BLaER1 (cell line): Measurements from ENCODE around the gene HDGF.

Experiments
- H3K27ac ChIP-seq: shearing (Covaris generic); formaldehyde crosslinking; 2 replicates; pipeline ENCODE4 v1.8.1; 2022
- H3K27me3 ChIP-seq: shearing (Covaris generic); formaldehyde crosslinking; 2 replicates; pipeline ENCODE4 v1.8.1; 2022
- H3K36me3 ChIP-seq: shearing (Covaris generic); formaldehyde crosslinking; 2 replicates; pipeline ENCODE4 v1.8.1; 2022
- H3K4me1 ChIP-seq: shearing (Covaris generic); formaldehyde crosslinking; 2 replicates; pipeline ENCODE4 v1.8.1; 2022
- H3K4me2 ChIP-seq: shearing (Covaris generic); formaldehyde crosslinking; 2 replicates; pipeline ENCODE4 v1.8.1; 2022
- H3K4me3 ChIP-seq: shearing (Covaris generic); formaldehyde crosslinking; 2 replicates; pipeline ENCODE4 v1.8.1; 2022
- H3K9ac ChIP-seq: shearing (Covaris generic); formaldehyde crosslinking; 2 replicates; pipeline ENCODE4 v1.8.1; 2022
- H3K9me3 ChIP-seq: shearing (Covaris generic); formaldehyde crosslinking; 2 replicates; pipeline ENCODE4 v1.8.1; 2022
- H4K20me1 ChIP-seq: shearing (Covaris generic); formaldehyde crosslinking; 2 replicates; pipeline ENCODE4 v1.8.1; 2022
- Cebpa-rat ChIP-seq: shearing (Covaris generic); IDR thresholded peaks from 2 replicates; pipeline ENCODE4 v1.8.1; 2022

The HDGF gene

DNA sequence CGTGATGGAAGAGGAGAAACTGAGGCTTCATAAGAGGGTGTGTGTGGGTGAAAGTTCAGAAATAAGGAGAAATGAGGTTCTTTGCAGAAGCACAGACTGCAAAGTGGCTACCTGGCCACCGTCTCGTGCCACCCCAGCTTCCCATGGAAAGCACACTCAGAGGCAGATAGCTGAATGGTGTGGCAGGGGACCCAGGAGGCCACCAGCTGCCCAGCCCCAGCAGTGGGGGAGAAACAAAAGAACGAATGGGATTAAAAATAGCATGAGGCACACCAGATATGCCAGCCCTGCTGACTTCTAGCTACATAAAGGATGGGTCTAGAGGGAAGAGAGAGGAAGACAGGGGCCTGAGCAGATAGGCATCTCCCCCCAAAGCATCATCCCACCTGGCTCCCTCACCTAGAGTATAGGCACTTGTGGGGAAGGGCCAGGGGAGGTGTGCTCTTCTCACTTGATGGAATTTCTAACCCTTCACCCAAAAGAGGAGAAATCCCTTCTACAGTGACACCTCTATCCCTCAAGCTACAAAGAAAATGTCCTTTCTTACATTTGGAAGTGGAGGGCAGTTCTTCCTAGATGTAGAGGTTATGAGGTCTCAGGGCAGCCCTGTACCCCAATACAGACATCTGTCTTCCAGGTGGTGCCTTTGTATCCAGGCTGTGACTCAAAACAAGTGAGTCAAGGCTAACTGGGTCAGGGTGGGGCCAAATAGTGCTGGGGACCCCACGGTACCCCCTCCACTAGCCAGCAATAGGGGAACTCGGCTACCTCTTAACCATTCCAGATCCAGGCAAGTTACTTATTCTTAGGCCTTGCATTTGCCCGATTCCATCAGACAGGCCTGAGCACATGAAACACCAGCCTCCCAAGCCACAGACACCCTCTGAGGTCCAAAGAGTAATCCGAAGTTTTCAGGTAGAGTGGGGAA lies 3.5 kb downstream of the HDGF start:
- no peak for TF ChIP-seq Cebpa-rat
- Histone ChIP-seq H3K4me3 (peak overlapping the region; percentile 84), H3K36me3 (peaks cover 50% of the 10 kb centered on the region), H3K27ac (peak overlapping the region; percentile 98), H3K9ac (peak overlapping the region; percentile 100), H3K4me2 (peak overlapping the region; percentile 96), H3K27me3 (no peaks in the 10 kb centered on the region), H3K4me1 (peaks cover 50% of the 10 kb centered on the region), H3K9me3 (no peaks in the 10 kb centered on the region), H4K20me1 (peaks cover 48% of the 10 kb centered on the region)

GRCh38 chr1:156746728-156747631 lies 4.5 kb downstream of the HDGF start:
- Histone ChIP-seq H3K27ac (peak overlapping the region; percentile 98), H3K9me3 (no peaks in the 10 kb centered on the region), H3K9ac (peak overlapping the region; percentile 100), H3K4me1 (peaks cover 55% of the 10 kb centered on the region), H3K4me2 (peak overlapping the region; percentile 96), H4K20me1 (peaks cover 58% of the 10 kb centered on the region), H3K36me3 (peaks cover 60% of the 10 kb centered on the region), H3K27me3 (no peaks in the 10 kb centered on the region), H3K4me3 (peak overlapping the region; percentile 84)
- no peak for TF ChIP-seq Cebpa-rat

DNA sequence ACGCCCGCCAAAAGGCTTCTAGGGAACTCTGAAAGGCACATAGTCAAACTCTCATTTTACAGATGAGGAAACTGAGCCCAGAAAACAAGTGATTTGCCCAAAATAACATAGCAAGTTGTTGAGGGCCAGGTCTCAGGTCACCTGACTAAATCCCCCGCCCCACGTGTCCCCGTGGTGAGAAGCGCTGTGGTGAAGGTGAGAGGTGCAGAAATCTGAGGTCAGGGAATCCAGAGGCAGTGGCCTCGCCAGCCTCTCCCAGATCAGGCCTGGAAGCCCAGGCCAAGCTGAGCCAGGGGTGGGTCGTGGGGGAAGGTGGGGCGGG lies 5.1 kb downstream of the HDGF start:
- H3K36me3 ChIP-seq = peaks cover 66% of the 10 kb centered on the region
- H3K27me3 ChIP-seq = no peaks in the 10 kb centered on the region
- H3K27ac ChIP-seq = peak overlapping the region; percentile 79; the same call in 1 of the 2 replicates
- no peaks in the 10 kb centered on the region for H3K9me3 ChIP-seq
- H3K4me3 ChIP-seq = peak overlapping the region; percentile 84; the same call in 1 of the 2 replicates
- no peak overlapping the region for H3K9ac ChIP-seq
- H4K20me1 ChIP-seq = peaks cover 63% of the 10 kb centered on the region
- peaks cover 61% of the 10 kb centered on the region for H3K4me1 ChIP-seq
- no peak for TF ChIP-seq Cebpa-rat
- H3K4me2 ChIP-seq = peak overlapping the region; percentile 96

- Histone ChIP-seq H3K27ac (peak overlapping the region; percentile 26; the same call in 1 of the 2 replicates), H3K9ac (no peak overlapping the region), H3K4me1 (peaks cover 62% of the 10 kb centered on the region), H3K9me3 (no peaks in the 10 kb centered on the region), H3K4me3 (no peak overlapping the region), H3K27me3 (no peaks in the 10 kb centered on the region), H4K20me1 (peaks cover 63% of the 10 kb centered on the region), H3K4me2 (peak overlapping the region; percentile 96), H3K36me3 (peaks cover 66% of the 10 kb centered on the region)
- no peak for TF ChIP-seq Cebpa-rat
Measured at GRCh38 chr1:156745881-156746280, 5.6 kb downstream of the HDGF start.

- Histone ChIP-seq H4K20me1 (peaks cover 63% of the 10 kb centered on the region), H3K36me3 (peaks cover 66% of the 10 kb centered on the region), H3K27ac (peak overlapping the region; percentile 70), H3K9ac (peak overlapping the region; percentile 6; the same call in 1 of the 2 replicates), H3K4me1 (peaks cover 68% of the 10 kb centered on the region), H3K9me3 (no peaks in the 10 kb centered on the region), H3K27me3 (no peaks in the 10 kb centered on the region), H3K4me3 (no peak overlapping the region), H3K4me2 (peak overlapping the region; percentile 96)
- no peak for TF ChIP-seq Cebpa-rat
Measured at GRCh38 chr1:156744786-156745419, 6.6 kb downstream of the HDGF start.

DNA sequence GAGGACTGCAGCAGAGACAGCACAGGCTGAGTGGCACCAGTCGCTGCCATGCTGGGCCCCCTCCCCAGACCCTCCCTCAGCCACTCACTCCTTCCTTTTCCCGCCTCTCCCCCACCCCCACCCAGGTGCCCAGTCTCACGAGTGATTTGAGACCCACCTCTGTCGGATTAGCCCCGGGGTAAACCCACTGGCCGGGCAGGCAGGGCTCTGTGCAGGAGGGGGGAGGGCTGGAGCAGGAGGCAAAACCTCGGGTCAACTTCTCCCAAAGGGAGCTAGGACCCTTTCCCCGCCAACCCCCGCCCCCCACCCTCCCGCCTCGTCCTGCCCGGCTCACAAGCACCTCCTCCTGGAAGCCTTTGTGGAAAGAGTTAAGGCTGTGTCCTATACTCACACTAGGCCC lies 7.1 kb downstream of the HDGF start:
- TF ChIP-seq Cebpa-rat = no peak
- H3K9ac ChIP-seq = no peak overlapping the region; the same call in 1 of the 2 replicates
- H3K27me3 ChIP-seq = no peaks in the 10 kb centered on the region
- peaks cover 62% of the 10 kb centered on the region for H3K36me3 ChIP-seq
- H3K4me2 ChIP-seq = no peak overlapping the region
- H4K20me1 ChIP-seq = peaks cover 63% of the 10 kb centered on the region
- H3K9me3 ChIP-seq = no peaks in the 10 kb centered on the region
- peaks cover 74% of the 10 kb centered on the region for H3K4me1 ChIP-seq
- no peak overlapping the region for H3K4me3 ChIP-seq
- H3K27ac ChIP-seq = no peak overlapping the region; the same call in 1 of the 2 replicates

DNA sequence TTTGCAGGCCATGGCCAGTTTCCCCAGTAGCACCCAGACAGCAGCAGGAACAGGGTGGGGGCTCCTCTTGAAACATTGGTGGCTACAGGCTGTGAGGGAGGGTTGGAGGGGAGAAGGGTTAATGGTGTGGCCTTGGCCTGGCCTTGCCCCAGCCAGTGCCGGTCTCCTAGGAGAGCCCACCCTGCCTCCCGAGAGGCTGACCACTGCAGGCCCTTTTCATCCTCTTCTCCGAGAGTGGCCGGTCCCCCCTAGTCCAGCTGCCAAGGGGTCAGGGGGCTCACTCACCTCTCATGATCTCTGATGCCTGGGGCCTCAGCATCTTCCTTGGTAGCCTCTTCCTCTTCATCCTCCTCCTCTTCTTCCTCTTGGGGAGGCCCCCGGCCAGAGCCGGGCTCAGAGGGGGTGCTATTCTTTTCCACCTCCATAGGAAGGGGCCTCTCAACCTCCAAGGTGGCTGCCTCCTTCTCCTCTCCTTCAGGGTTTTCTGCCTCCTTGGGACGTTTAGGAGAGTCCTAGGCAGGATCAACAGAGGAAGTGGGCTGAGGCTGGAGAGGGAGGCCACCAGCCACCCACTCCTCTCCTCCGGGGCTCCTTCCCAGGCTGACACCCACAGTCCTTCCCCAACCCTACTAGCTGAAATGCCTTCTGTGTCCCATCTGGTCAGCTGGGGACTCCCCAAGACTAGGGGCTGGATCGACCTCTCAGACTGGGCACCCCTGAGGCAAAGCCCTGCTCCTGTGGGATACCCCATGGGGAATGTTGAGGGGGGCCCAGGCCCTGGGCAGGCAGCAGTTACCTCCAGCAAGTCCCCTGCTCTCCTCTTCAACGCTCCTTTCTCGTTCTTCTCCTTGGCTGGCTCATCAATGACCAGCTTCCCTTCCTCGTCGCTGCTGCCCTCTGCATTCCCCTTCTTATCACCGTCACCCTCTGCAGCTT lies 7.8 kb downstream of the HDGF start:
- Histone ChIP-seq H3K4me1 (peaks cover 75% of the 10 kb centered on the region), H3K9me3 (no peaks in the 10 kb centered on the region), H3K27me3 (no peaks in the 10 kb centered on the region), H3K27ac (peak overlapping the region; percentile 2; the same call in 1 of the 2 replicates), H3K4me3 (no peak overlapping the region), H3K9ac (no peak overlapping the region; the same call in 1 of the 2 replicates), H3K36me3 (peaks cover 61% of the 10 kb centered on the region), H3K4me2 (no peak overlapping the region), H4K20me1 (peaks cover 63% of the 10 kb centered on the region)
- TF ChIP-seq Cebpa-rat = no peak

DNA sequence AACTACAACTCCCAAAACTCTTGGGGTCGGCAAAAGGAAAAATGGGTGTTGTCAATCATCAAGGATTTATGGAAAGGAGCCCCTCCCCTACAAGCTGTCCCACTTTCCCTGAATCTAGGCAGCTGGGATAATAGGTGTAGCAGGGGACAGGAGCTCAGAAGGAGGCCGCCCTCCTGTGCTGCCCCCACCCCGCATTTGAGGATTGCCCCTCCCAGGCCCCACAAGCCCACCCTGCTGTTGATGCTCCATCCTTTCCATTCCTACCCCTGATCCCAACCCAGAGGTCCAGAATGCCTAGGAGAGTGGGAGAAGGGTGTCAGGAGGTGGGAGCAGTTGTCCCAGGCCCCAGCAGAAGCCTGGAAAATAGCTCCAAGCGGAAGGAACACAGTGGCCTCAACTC lies 8.7 kb downstream of the HDGF start:
- H3K27ac ChIP-seq = 0 out of 2 replicates have a peak overlapping the region, but pooled peaks have one; percentile 1
- H3K4me3 ChIP-seq = no peak overlapping the region
- H3K36me3 ChIP-seq = peaks cover 63% of the 10 kb centered on the region
- no peak for TF ChIP-seq Cebpa-rat
- no peaks in the 10 kb centered on the region for H3K27me3 ChIP-seq
- no peak overlapping the region for H3K9ac ChIP-seq
- H3K4me1 ChIP-seq = peaks cover 67% of the 10 kb centered on the region
- peaks cover 60% of the 10 kb centered on the region for H4K20me1 ChIP-seq
- no peak overlapping the region for H3K4me2 ChIP-seq
- H3K9me3 ChIP-seq = no peaks in the 10 kb centered on the region
